Neural progenitor cell (in vitro differentiated cells): ENCODE data around the gene FBXL13.

Experiments used
- CTCF ChIP-seq: fragments of 200-600 bp; sonication (generic); IDR thresholded peaks from 2 replicates; pipeline ENCODE4 v1.5.1; 2017; ENCODE audit warnings: antibody characterized with exemption, mild to moderate bottlenecking
- EZH2 ChIP-seq: fragments of 200-600 bp; sonication (generic); IDR thresholded peaks from 2 replicates; pipeline ENCODE4 v1.6.1; 2017; ENCODE audit warnings: antibody characterized with exemption, mild to moderate bottlenecking, moderate library complexity

- TF ChIP-seq CTCF = no peak
- no peak for TF ChIP-seq EZH2
These were observed 161.9 kb downstream of the FBXL13 start, which contains the start of gene LRRC17 for GRCh38 chr7:102912742-102913141.
